Measurements from ENCODE around the gene BLVRB.

GRCh38 chr19:40464059-40465024 is 1.2 kb downstream of the BLVRB start:
- no peak for TF ChIP-seq TCF12 (IDR thresholded peaks at IDR 0.05; ENCODE audit: low read depth)
- TF ChIP-seq RAD21 (IDR thresholded peaks at IDR 0.05; ENCODE audit: low read depth), result peak; percentile 78
- TF ChIP-seq, protein P1, sequence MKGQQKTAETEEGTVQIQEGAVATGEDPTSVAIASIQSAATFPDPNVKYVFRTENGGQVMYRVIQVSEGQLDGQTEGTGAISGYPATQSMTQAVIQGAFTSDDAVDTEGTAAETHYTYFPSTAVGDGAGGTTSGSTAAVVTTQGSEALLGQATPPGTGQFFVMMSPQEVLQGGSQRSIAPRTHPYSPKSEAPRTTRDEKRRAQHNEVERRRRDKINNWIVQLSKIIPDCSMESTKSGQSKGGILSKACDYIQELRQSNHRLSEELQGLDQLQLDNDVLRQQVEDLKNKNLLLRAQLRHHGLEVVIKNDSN (IDR thresholded peaks at IDR 0.05), result no peak

All from Ishikawa (cell line).